ENCODE data around the gene PHKA2.

The PHKA2 gene

DNA sequence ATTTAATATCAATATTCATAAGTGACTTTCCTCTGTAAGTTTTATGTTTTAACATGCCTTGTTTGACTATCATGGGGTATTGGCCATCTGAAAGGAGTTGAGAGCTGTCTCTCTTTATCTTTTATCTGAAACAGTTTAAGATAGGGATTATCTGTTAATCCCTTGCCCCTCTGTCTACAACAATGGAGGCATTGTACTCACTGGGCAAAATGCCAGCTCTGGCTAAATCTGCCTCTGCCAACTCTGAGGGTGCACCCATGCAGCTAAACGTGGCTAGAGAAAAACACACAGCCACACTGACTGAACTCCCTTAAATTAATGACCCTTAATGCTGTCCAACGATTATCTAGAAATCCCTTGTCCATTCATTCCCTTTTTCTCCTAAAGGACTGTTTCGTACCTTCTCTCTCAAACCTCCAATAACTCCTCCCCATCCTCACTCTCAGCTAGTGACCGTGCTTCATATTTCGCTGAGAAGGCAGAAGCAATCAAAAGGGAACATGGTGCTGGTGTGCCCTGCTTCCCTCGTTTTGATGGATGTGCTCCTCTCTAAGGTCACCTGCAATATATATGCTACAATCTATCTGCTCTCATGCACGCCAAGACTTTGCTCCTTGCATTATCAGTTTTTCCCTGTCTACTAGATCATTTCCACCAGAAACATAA lies 10.3 kb downstream of the PHKA2 start:
- DNase-seq, result peak; percentile 92

DNA sequence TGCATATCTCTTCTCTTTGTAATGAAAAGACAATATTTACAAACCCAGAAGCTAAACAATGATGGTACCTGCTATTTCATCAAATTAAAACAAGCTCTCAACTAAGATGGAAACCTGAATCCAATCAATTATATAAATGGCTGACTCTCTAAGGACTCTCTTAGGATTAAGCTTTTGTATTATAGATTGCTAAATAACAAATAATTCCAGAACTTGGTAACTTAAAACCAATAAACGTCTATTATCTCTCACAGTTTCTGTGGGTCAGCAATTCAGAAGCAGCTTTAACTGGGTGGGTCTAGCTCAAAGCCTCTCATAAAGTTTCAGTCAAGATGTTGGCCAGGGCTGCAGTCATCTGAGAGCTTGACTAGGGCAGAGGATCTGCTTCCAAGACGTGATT lies 12.4 kb downstream of the PHKA2 start:
- peak; percentile 10 for DNase-seq

DNA sequence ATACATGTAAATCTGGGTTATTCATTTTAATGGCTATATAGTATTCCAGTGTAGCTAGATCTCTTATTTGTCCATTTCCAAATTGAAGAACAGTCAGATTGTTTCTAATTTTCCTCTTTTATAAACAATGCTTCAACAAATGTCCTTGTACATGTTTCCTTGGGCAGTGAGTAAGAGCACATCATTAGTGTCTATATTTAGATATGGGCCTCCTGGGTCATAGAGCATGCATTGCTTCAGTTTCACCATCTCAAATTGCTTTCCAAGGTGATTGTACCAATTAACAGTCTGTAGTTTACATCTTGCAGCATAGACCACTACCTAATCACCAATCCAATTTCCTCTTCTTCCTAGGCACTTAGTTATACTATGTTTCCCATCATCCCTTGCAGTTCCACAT lies 13.4 kb downstream of the PHKA2 start:
- no peak for DNase-seq

DNA sequence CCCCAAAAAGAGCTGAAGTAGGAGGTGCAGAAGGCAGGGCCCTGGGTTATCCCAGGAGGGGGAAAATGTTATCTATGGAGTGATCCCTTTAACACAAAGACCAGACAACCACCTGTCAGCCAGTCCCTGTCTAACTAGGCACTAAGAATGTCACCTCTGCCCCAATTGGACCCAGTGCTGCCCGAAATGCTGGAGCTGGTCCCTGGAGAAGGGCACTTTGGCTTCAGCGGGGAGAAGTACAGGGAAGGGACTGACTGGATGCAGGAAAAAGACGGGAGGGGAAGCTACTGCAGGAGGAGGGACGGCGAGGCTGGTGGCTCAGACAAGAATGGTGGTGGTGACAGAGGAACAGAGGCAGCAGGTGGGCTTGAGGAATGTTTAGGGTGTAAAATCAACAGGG lies 17.3 kb downstream of the PHKA2 start:
- DNase-seq, result no peak

DNA sequence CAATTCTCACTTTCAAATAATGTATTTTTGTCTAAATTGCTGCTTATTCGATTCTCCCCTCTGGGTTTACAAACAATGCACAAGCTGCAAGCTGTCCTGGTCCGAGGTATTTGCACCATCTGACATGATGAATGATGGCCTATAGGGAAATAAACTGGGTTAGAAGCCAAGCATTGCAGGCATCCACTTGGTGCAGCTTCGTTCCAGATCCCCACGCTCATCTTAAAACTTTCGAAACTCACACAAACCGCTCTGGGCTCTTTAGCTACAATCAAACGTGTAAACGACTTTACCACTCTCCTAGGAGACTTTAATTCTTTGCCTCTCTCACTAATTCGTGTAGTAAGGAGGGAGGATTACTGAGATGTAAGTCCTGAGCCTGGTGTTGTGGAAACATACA lies 19.0 kb downstream of the PHKA2 start:
- peak; percentile 70 for DNase-seq

DNA sequence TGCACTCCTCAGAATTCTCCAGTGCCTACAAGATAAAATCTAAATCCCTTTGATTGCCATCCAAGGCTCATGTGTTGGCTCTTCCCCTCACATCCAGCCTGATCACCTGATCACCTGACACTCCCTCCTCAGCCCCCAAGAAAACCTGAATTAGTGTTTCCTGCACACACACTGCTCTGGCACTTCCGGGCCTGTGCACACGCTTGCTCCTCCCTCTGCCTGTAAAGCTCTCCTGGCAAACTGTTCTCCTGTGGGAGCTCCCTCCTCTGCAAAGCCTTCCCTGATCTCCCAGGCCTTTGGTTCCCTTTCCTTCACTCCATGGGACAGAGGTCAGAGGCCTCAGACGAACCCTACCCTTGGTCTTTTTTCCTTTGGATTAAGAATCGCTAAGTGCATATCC lies 19.9 kb downstream of the PHKA2 start:
- DNase-seq, result peak; percentile 4

DNA sequence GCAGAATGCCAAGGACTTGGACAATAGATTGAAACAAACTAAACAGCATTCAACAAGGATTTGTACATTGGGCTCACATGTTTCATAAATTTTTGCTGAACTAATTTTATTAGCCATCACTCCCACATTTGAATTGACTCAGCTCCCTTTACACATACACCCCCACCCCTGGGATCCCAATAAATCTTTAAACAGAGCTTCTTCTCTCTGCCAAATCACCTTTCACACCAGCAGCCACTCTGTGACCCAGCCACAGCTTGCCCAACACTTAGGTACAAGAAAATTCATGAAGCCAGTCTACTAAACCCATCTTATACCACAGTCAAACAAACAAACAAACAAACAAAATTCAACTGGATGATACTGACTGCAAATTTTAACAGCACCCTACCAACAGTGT lies 21.6 kb downstream of the PHKA2 start:
- no peak for DNase-seq

DNA sequence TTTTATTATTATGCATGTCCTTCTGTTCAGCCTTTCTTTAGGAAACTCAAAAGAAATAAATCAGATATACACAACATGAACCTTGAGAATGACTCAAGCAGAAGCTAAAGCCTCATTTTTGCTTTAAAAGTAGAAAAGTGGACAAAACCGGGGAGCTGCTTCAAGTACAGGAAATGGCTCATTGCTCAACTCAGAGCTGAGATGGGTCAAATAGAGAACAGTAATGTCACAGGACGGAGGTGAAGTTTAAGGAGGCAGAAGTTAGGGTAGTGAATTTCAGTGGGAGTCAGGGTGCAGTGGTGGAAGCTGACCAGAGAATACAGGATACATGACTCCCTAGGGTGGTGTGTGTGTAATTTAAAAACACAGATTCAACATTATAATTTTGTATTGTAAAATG lies 22.2 kb downstream of the PHKA2 start:
- no peak for DNase-seq

DNA sequence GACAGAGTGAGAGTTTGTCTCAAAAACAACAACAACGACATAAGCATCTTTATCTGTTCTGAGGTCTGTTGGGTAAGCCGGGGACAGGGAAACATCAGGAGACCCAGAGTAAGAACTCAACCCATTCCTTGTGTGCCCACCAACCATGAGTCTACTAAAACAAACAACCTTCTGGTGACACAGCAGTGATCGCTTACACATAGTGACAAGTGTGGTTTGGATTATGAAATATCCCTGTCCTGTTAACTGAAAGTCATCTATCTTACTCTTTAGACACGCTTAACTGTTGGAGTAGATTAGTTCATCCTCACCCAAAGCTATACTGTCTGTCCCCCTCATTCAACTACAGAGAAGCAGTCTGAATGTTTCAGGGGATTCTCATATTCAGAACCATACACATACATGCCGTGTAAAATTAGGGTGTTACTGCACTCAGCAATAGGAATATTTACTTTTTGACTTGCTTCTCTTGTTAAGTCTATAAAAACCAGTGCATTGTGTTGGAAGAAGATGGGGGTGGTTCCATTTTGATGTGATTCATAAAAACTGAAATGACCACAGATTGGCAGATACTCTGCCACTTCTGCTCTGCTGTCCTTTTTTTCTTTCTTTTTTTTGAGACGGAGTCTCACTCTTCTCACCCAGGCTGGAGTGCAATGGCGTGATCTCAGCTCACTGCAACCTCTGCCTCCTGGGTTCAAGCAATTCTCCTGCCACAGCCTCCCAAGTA lies 27.4 kb downstream of the PHKA2 start:
- DNase-seq, result no peak

DNA sequence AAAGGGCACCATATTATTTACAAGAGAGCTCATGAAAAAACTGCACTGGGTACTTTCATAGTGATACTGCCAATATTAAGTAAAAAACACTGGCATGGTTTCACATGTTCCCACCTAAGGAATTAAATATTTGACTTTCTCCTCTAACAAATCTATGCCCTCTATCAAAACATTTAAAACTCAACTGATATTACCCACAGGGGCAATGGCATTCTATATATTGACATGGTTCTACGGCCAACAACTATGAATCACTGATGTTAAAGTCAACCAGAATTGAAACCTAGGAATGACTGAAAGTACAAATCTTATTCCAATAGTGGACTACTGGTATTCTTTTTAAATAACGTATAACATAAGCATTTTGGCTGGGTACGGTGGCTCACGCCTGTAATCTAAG lies 28.2 kb downstream of the PHKA2 start:
- DNase-seq, result no peak

DNA sequence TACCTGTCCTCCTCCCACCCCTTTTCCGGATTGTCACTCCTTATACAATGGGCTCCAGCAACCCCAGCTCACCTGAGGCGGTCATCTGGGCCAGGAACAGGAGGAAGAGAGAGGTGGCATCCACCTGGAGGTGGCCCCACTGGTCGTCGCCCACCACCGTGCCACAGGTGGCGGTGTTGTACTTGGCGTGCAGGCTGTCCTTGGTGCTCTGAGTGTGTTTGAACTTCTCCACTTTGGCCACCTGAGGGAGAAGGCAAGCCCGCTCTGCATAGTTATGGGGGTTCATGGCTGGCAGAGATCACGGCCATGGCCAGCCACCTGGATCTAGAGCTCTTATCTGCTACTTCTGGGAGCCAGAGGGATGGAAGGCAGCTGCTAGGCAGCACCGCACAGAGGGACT lies 32.9 kb downstream of the PHKA2 start:
- DNase-seq, result no peak

DNA sequence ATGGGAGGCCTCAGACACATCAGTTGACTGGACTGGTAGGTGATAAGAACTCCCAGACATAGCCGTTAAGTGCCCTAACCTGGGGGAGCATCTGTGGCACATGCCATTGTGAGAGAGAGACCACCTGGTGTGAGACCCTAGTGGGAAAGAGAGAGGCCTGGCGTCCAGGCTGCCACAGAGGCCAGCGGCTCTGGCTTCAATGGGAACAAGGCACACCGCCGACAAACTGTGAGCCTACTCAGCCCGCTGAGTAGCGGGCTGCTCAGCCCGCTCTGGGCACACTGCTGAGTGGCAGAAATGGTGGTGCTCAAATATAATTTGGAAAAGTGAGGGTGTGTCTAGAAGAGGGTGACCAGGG lies 34.0 kb downstream of the PHKA2 start:
- DNase-seq, result no peak

DNA sequence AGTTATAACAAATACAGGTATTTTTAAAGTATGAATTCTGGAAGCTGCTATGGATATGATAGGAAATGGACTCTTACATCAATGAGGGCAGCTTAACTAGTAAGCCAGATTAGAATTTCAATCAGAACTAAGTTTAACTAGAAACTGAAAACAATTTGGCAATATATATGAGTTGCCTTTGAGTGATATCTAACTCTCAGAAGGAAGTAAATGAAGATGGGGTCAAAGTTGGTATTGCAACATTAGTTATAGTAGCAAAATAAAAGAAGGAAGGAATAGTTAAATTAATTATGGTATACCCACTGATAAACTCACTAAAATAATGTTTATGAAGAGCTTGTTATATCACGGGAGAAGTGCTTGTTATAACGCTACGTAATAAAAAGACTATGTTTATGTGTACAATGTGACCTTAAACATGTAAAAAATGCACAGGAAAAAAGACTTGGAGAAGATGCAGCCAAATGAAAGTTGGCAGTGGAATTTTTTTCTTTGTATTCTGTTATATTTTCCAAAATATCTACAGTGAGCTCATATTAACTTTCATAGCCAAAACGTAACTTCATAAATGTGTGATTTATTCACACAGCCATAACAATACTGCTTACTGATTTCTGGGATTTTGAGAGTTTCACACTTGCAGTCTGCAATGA lies 34.5 kb downstream of the PHKA2 start:
- DNase-seq, result no peak

DNA sequence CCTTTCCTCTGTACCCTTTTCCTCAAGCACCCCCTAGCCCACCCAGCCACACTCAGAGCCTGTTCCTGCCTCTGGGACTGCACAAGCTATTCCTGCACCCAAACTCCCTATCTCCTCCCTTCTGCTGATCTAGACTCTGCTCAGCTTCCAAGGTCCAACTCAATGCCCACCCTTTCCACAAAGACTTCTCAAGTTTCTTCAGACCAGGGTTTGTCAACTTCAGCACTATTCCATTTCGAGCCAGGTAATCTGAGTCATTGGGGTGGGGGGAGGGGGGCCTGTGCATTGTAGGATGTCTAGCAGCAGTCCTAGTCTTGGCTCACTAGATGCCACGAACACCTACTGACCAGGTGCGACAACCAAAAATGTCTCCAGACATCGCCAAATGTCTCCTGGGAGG lies 37.3 kb downstream of the PHKA2 start:
- no peak for DNase-seq

DNA sequence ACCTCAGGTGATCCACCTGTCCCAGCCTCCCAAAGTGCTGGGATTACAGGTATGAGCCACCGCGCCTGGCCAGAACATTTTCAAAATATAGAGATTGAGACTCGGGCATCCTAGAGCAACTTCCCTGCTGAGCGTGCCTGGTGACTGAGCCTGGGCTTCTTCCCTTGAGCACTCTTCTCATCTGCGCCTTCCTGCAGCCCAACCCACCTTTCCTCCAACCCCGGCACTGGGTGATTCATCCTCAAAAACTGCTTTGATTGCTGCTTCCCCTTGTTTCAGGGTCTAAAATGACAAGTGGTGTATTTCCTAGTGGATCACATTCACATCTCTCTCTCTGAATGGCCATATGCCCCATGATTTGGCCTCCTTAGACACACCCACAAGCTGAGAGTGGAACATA lies 37.8 kb downstream of the PHKA2 start:
- DNase-seq, result no peak

DNA sequence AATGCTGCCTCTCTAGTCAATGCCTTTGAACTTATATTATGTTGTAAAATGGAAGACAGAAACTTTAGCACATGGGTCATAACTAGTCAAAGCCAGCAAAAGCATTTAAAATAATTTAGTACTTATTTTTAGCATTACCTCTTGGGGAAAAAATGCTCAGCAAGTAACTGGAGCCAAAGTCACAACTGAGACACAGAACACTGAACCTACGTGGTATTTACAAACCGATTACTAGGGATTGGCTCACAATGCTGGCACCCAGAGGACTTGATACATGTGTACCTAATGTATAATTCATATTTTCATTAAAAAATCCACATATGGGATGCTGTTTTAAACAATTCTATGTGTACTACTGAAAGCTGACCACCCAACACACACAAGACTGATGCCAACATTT lies 38.4 kb downstream of the PHKA2 start:
- no peak for DNase-seq

DNA sequence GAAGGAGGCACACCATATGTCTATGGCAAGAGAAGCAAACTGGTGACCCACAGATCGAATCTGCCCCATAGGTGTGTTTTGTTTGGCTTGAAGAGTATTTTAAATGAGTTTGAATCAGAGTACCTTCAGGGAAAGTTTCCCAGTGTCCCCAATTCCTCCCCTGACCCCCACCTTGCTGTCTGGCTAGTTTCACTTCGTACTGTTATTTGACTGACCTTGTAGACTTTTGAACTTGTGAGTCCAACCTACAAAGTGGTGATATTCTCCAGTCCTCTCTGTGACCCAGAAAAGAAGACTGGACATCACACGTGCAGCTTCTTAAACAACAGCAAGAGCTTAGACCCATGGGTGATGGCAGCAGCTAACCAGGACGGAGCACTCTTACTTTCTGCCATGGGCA lies 39.4 kb downstream of the PHKA2 start:
- no peak for DNase-seq

DNA sequence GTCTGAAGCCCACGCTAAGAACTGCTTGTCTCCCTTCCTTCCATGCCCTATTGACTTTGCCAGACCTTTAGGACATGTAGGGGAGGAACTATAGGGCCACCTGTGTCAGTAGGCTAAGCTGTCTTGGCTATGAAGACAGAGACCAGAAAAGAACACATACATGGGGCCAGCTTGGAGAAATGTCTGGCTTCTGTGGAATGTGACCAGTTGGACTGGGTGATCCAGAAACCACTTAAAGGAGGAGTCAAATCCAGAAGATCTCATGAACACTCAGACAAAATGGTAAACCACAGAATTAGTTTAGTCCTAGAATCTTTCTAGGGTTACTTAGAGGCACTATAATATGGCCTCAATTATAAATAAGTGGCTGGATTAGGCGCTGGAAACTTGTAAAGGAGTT lies 42.0 kb downstream of the PHKA2 start:
- no peak for DNase-seq

DNA sequence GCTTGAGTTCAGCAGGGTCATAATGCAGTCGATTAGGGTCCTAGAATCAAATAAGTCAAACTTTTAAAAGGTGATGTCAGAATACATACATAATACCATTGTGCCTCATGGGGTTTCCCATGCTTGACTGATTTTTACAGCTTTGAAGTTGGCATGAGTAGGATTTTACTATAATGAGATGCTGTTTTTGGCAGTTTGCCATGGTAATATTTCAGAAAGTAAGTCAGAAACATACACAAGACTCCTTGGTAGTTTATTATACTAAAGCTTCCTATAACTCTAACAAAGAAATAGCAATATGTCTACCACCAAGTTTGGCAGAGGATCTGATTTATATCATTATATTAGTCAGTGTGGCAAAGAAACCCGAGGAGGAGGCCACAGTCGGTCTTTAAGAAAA lies 45.2 kb downstream of the PHKA2 start:
- DNase-seq, result no peak

DNA sequence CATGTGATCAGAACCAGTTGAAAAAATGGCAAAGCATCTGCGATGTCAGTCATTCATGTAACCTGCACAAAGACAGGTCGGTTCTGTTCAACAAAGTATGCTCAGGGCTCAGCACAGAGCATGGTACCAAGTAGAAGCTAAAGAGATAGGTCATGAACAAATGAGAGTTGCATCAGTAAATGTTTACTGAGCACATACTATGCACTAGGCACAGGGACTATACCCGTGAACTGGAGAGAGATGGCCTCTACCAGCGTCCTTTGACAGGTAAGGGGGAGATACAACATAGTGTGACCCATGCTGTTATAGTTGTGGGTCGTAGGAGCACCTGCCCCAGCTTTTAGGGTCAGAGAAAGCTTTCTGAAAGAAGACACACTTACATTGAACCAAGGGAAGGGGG lies 46.7 kb downstream of the PHKA2 start:
- DNase-seq, result no peak

DNA sequence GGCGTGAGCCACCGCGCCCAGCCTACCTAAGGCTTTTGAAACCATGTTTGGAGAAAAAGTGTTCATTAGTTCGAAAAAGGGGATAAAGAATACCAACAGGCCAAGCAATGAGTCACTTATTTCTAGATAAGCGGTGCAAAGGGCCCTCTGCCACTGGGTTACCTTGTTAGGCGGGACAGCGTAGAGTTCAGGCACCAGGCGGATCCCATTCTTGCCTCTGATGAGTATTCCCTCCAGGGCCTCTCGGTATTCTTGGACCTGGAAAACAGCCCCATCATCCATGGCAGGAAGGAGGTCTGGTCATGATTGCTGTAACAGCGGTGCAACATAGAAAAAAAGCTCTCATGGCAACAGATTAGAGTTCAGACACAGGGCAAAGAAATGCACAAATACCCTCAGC lies 48.0 kb downstream of the PHKA2 start:
- no peak for DNase-seq

DNA sequence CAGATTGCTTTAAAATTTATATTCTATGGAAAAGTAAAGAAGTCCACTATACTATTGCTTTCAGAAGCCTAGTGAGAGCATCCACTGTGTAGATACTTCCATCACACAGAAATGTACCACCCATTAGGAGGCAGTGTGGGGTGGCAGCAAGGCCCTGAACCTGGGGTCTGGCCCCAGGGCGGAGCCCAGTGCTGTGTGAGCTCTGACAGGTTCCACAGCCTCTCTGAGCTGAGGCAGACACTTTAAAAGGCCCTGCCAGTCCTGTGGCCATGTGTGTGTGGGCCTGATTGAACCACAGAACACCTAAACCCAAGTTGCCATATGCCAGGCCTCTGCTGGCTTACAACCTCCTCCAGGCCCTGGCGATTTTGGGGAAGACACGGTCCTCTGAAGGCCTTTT lies 49.2 kb downstream of the PHKA2 start:
- no peak for DNase-seq

DNA sequence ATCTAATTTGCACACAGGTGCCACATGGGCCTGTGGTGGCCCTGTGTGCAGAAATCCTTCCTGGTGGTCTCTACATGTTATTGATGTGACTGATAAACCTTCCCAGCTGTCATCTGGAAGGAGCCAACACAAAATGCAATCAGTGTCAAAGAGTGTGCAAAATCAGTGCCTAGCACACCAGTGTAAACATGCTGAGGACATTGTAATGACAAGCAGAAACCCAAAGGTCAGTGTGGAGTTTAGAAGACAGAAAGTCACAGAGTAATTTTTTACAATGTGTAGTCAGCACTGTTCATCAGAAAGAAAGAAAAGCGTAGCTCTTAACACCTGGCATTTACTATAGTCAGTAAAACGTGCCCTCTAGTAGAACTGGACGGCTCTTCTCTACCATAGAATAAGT lies 50.3 kb downstream of the PHKA2 start:
- DNase-seq, result no peak

DNA sequence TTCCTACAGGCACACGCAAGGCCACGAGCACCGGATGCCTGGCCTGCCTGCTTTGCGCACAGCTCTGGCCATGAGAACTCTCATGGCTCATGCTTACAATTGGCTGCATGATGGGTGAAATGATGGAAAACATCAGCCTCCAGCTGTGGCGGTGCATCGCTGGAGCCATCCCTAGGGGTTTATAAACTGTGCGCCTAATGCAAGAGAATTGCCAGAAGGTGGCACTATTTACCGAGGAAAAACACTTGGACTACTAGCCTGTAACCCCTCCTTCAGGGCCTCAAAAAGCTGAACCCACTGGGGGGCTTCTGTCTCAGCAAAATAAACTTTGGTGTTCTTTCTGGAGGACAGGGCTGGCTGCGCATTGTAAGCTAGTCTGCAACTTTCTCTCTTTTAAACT lies 51.9 kb downstream of the PHKA2 start:
- peak; percentile 70 for DNase-seq

DNA sequence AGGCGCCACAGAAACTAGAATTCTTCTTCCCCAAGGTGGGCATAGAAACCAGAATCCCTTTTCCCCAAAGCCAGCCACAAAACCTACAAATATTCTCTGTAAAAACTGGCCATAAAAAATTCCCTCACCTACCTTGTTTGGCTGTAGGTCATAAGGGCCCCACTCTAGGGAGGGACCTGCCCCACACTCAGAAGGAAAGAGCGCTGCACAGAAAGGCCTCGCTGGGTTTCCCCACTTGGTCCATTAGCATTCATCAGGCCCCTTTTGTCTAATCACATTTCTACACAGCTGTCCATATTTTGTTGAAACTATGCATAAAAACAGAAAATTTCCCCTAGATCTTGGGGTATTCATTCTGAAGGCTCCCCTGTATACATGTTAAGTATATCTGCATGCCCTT lies 54.1 kb downstream of the PHKA2 start:
- DNase-seq, result no peak

Measured in NCI-H82 (cell line).